Progenitor cell of endocrine pancreas (in vitro differentiated cells): ENCODE results near the gene HERC3. TPM values are rescaled to one million over a fixed set of nuclear protein-coding genes. Genes with fewer than 3 reads are reported as not detected.

Experiments used
- DNase-seq: peaks from one replicate; pipeline ENCODE4 v3.0.0; 2021; ENCODE audit warnings: low spot score; ENCODE audit not compliant: unreplicated experiment
- H3K27ac Mint-ChIP-seq: 2 replicates; pipeline ENCODE4 v1.8.0; 2021; ENCODE audit warnings: mild to moderate bottlenecking, moderate library complexity, mixed read lengths
- H3K27me3 Mint-ChIP-seq: 2 replicates; pipeline ENCODE4 v1.8.0; 2021; ENCODE audit warnings: mixed read lengths
- H3K36me3 Mint-ChIP-seq: 2 replicates; pipeline ENCODE4 v1.8.0; 2022; ENCODE audit warnings: mixed read lengths; ENCODE audit not compliant: insufficient read depth
- H3K4me1 Mint-ChIP-seq: 2 replicates; pipeline ENCODE4 v1.8.0; 2021; ENCODE audit warnings: low read depth, mixed read lengths
- H3K4me3 Mint-ChIP-seq: 2 replicates; pipeline ENCODE4 v1.8.0; 2021; ENCODE audit warnings: low read depth, mild to moderate bottlenecking, moderate library complexity, mixed read lengths
- H3K9me3 Mint-ChIP-seq: 2 replicates; pipeline ENCODE4 v1.8.0; 2021; ENCODE audit warnings: low read depth, mixed read lengths
- total RNA-seq: library from RNA; stranded (reverse); gene quantifications from 2 replicates; pipeline ENCODE4 v1.2.1, GENCODE V29; 2021
- TF ChIP-seq, protein P1 (sequence below): fragments of 200-600 bp; sonication (generic); IDR thresholded peaks from one replicate; pipeline ENCODE4 v1.5.0; 2021; ENCODE audit warnings: antibody characterized with exemption, mild to moderate bottlenecking; ENCODE audit not compliant: unreplicated experiment

Gene HERC3
- total RNA-seq, 1 donor from 2014 or later: 7.1 TPM

DNA sequence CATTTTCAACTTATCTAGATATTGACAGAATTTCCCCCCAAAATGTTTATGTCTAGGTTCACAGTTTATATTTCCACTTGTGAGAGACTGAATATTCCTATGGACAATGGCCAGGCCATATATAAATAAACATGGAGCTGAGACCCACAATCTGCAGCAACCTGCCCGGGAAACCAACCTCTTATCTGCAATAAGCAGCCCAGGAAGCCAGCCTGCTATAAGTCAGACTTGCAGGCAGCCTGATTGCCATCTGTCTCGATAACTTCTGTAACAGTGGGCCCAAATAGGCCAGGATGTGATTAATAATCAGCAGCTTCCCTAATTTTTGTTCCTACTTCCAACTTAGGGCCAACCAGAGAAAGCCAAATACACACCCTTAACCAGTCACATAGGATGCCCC, 110.5 kb downstream of the HERC3 start:
- Mint-ChIP-seq H3K4me3 (no peak overlapping the region), H3K4me1 (peaks cover 1% of the 10 kb centered on the region), H3K36me3 (peaks cover 1% of the 10 kb centered on the region), H3K9me3 (no peaks in the 10 kb centered on the region), H3K27ac (no peak overlapping the region), H3K27me3 (no peaks in the 10 kb centered on the region)
- TF ChIP-seq, protein P1, sequence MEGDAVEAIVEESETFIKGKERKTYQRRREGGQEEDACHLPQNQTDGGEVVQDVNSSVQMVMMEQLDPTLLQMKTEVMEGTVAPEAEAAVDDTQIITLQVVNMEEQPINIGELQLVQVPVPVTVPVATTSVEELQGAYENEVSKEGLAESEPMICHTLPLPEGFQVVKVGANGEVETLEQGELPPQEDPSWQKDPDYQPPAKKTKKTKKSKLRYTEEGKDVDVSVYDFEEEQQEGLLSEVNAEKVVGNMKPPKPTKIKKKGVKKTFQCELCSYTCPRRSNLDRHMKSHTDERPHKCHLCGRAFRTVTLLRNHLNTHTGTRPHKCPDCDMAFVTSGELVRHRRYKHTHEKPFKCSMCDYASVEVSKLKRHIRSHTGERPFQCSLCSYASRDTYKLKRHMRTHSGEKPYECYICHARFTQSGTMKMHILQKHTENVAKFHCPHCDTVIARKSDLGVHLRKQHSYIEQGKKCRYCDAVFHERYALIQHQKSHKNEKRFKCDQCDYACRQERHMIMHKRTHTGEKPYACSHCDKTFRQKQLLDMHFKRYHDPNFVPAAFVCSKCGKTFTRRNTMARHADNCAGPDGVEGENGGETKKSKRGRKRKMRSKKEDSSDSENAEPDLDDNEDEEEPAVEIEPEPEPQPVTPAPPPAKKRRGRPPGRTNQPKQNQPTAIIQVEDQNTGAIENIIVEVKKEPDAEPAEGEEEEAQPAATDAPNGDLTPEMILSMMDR: no peak
- no peak for DNase-seq

DNA sequence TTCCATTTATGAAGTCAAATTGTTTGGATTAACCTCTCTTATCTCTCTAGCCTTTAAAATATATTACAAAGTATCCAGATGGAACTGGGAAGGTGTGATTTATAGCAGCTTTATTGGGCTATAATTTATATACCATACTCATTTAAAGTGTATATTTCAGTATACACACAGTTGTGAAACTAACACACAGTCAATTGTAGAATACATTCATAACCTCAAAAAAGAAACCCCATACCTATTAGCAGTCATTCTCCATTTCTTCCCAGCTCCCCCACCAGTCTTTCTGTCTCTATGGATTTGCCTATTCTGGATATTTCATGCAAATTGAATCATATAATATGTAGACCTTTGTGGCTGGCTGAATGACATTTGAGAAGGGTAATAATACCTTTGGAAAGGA, 112.9 kb downstream of the HERC3 start:
- Mint-ChIP-seq H3K9me3 (no peaks in the 10 kb centered on the region), H3K4me1 (no peaks in the 10 kb centered on the region)

GRCh38 chr4:88705805-88706492, 113.7 kb downstream of the HERC3 start:
- Mint-ChIP-seq H3K4me3 (no peak overlapping the region), H3K36me3 (no peaks in the 10 kb centered on the region), H3K27me3 (no peaks in the 10 kb centered on the region), H3K27ac (no peak overlapping the region), H3K4me1 (no peaks in the 10 kb centered on the region), H3K9me3 (no peaks in the 10 kb centered on the region)
- DNase-seq: no peak
- TF ChIP-seq, protein P1: no peak

More for the DNA sequence above, 112.9 kb downstream of the HERC3 start:
- Mint-ChIP-seq H3K4me3 (no peak overlapping the region), H3K36me3 (no peaks in the 10 kb centered on the region), H3K27ac (no peak overlapping the region), H3K27me3 (no peaks in the 10 kb centered on the region)
- TF ChIP-seq, protein P1: no peak
- DNase-seq: no peak

GRCh38 chr4:88706574-88706973, 114.3 kb downstream of the HERC3 start:
- Mint-ChIP-seq H3K9me3 (no peaks in the 10 kb centered on the region), H3K4me1 (no peaks in the 10 kb centered on the region), H3K36me3 (no peaks in the 10 kb centered on the region), H3K27me3 (no peaks in the 10 kb centered on the region), H3K27ac (no peak overlapping the region), H3K4me3 (no peak overlapping the region)
- DNase-seq: no peak
- TF ChIP-seq, protein P1: peak; percentile 56

- no peak for DNase-seq
- TF ChIP-seq, protein P1: no peak
- H3K36me3 Mint-ChIP-seq: peaks cover 13% of the 10 kb centered on the region
- H3K4me3 Mint-ChIP-seq: no peak overlapping the region
- no peaks in the 10 kb centered on the region for H3K4me1 Mint-ChIP-seq
- H3K27ac Mint-ChIP-seq: no peak overlapping the region
- peaks cover 11% of the 10 kb centered on the region for H3K9me3 Mint-ChIP-seq
- no peaks in the 10 kb centered on the region for H3K27me3 Mint-ChIP-seq
Measured at GRCh38 chr4:88709989-88710388, 117.7 kb downstream of the HERC3 start.
